HG03097 (cell line): ENCODE measurements around the gene NMNAT2.

Experiments
- ATAC-seq: cut with Tn5 transposase; IDR thresholded peaks from one replicate; pipeline ENCODE4 v1.9.1; 2021; ENCODE audit not compliant: unreplicated experiment, low FRiP score

Gene NMNAT2

DNA sequence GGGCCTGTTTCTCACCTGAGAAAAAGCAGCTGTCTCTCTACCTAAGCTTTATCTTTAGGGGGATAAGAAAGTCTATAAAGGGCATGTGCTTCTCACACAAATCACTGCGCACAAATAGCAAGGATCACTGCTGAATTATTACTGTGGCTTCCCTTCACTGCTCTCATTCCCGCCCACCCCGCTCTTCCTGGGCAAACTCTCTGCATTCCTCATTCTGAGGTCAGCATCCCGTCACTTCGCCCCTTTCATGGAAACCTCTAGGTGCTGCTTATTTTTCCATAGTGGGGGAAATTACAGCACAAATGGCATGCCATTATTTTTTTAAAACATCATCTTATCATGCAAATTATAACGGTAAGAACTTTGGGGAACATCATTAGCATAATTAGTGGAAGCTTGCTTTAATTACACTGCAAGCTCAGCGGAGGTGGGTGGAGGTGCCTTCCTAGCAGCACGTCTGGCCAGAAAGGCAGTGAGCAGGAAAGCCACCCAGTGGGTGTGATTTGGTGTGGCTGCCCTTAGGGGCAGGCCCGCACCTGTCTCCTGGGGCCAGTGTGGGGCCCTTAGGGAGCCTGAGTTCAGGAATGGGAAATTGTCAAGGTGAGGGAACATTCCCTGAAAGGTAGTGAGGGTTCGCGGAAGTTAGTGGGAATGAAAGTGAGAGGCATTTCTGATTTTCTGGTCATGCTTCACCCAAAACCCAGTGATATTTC lies 126.2 kb downstream of the NMNAT2 start:
- ATAC-seq: no peak

GRCh38 chr1:183291216-183291762 lies 126.9 kb downstream of the NMNAT2 start:
- ATAC-seq: no peak

DNA sequence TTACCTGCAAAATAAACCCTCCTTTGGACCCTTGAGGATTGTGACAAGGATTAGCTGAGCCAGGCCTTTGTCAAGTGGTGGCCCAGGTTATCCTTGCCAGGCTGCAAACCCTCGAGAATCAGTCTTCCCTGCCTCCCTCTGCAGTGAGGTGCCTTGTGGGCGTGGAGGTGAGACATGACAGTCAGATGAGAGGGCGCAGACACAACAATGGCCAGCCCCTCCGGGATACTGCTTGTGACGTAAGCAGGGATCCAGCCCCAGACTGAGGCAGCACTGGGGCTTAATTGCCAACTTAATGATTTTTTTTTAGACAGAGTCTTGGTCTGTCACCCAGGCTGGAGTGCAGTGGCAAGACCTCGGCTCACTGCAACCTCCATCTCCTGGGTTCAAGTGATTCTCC lies 127.6 kb downstream of the NMNAT2 start:
- no peak for ATAC-seq

DNA sequence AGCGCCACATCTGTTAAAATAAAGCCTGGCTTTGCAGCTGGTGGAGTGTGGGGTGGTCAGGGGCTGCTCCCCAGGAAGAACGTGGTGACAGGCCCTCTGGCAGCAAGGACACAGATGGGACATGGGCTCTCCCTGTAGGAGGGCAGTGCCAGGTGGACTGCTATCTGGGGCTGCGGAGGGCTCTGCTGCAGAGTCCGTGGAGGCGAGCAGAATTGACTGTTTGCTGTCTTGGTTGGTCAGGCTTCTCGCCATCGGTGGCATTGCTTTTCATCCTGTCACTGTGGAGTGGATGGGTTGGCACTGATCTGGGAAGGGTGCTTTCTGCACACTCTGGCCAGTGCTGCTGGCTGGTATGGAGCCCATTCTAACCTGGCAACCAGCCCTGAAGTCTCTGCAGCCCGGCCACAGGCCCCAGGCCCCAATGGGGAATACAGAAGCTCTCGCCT lies 129.1 kb downstream of the NMNAT2 start:
- ATAC-seq: no peak

- ATAC-seq: no peak
Measured at GRCh38 chr1:183288583-183288982, 129.6 kb downstream of the NMNAT2 start.

DNA sequence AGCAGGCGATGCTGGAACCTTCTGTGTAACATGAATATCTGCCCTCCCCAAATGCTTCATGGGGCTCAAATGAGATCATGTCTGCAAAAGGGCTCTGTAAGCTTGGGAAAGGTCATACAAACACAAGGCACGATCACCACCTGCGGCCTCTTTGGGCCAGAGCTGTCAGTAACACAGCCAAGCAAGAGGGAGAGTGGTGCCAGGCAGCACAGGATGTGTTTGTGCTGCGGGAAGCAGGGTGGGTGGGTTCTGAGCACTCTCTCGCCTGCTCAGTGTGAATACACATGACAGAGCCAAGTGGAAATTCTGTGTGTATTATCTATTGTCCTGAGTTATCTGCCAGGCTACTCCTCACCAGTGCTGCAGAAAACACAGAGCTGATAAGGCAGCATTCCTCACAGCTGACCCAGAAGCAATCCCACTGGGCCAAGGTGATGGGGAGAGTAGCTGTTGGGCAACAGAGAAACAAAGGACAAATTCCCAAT lies 130.9 kb downstream of the NMNAT2 start:
- no peak for ATAC-seq

DNA sequence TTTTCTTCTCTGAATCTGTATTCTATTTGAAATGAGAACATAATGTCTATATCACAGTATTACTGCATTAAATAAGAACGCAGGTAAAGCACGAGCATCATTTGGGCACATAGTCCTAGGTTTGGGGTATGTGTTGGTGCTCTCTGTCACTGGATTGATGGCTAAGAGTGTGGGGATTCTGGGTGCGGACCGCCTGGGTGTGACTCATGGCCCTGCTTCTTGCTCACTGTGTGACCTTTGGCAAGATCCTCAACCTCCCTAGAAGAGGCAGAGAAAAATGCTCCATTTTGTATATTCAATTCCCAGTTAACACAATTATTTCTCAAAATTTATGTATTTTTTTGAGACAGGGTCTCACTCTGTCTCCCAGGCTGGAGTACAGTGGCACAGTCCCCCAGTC lies 132.4 kb downstream of the NMNAT2 start:
- ATAC-seq: no peak

GRCh38 chr1:183285256-183285655 lies 132.9 kb downstream of the NMNAT2 start:
- no peak for ATAC-seq

- ATAC-seq: no peak
Measured at GRCh38 chr1:183284086-183284485, 134.1 kb downstream of the NMNAT2 start.

- no peak for ATAC-seq
Measured at GRCh38 chr1:183283286-183283685, 134.9 kb downstream of the NMNAT2 start.

GRCh38 chr1:183282101-183282855 lies 135.9 kb downstream of the NMNAT2 start:
- ATAC-seq: no peak

DNA sequence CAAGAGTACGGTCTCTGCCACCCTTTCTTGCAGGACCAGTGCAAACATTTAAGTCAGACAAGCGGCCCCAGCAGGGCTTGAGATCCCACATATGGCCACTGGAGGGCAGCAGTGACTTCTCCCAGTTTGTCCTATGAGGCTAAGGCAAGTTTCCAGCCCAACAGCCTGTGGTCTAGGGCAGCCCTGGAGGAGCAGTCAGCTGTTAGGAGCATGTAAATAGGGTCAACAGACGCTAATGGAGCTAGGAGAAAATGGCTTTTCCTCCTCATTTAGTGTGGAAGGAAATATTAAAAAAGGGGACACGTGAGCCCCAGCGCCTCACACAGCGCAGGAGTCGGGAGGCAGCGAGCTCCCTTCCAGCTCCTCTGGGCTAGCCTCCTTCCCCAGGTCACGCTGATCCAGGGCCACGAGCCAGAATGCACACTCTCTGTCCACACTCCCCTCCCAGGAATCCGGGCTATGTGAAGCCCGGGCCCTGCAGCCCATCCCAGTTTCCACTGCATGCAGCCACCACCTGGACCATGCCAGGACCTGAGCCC lies 136.6 kb downstream of the NMNAT2 start:
- no peak for ATAC-seq

DNA sequence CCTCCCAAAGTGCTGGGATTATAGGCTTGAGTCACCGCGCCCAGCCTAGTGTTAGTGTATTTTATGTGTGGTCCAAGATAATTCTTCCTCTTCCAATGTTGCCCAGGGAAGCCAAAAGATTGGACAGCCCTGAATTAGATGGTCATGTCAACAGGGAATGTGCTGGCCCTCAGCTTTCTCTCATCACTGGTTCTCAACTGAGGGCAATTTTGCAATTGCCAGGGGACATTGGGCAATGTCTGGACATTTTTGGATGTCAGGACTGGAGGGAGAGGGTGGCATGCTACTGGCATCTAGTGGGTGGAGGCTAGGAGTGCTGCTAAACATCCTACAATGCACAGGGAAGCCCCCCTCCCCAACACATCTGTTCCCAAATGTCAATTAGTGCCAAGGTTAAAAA lies 137.1 kb downstream of the NMNAT2 start:
- no peak for ATAC-seq

GRCh38 chr1:183279835-183280234 lies 138.3 kb downstream of the NMNAT2 start:
- no peak for ATAC-seq

DNA sequence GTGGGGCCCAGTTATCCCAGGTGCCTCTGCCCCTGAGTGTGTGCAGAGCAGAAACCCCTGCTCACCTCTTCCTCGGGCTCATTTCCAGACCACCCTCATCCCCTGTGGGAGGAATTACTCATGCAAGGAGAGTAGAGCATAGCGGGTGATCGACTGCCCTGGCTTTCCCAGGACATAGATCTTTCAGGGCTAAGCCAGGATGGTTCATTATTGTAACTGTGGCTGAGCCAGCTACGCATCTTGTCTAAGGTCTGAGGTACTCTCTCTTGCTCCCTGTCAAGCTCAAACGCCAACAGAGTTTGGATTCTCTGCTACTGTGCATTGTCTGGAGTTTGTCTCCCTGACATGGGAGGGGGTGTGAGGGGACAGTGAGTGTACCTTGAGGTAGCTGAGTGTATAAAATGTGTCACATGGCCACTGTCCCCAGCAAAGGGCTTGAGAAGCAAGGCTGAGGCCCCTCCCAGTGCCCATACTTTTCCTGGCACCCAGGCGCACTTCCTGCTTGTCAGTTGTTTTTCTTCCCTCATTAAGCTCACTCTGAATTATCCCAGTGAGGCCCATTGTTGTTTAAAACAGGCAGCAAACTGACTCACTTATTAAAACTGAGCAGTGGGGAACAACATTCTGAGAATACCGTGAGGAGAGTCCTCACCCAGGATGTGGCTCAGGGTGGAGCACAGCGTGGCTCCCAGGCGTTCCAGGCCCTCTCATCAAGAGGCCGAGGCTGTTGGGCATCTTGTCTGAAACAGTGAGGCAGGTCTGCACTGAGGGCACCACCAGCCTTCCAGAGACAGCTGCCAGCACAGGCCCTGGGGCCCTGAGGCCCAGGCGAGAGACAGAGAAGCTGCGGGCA lies 139.2 kb downstream of the NMNAT2 start:
- ATAC-seq: no peak

GRCh38 chr1:183277821-183278738 lies 140.1 kb downstream of the NMNAT2 start:
- ATAC-seq: no peak

- no peak for ATAC-seq
Measured at GRCh38 chr1:183276386-183277080, 141.6 kb downstream of the NMNAT2 start.

GRCh38 chr1:183275322-183275721 lies 142.9 kb downstream of the NMNAT2 start:
- no peak for ATAC-seq

GRCh38 chr1:183274836-183275235 lies 143.3 kb downstream of the NMNAT2 start:
- ATAC-seq: no peak
